ENCODE results near the gene IL1RAPL1. TPM values are rescaled to one million over a fixed set of nuclear protein-coding genes. Genes with fewer than 3 reads are reported as not detected.

IL1RAPL1 gene
- total RNA-seq, 1 experiment from 2014 or later = not detected

GRCh38 chrX:28701222-28701621 is 114.0 kb downstream of the IL1RAPL1 start:
- ChIA-PET POLR2A (no interaction called here), CTCF (interaction anchor here (0.5 to 0.6 kb wide), 2 partner anchors 72 to 257 kb away, joined by 3 read pairs; no protein-coding TSS in a partner anchor)
- Mint-ChIP-seq H3K27me3 (ENCODE audit: insufficient read depth, unreplicated experiment) (no peaks in the 10 kb centered on the region), H3K4me3 (ENCODE audit: unreplicated experiment) (no peak overlapping the region), H3K27ac (ENCODE audit: low read depth, unreplicated experiment) (no peak overlapping the region), H3K4me1 (ENCODE audit: insufficient read depth, unreplicated experiment) (no peaks in the 10 kb centered on the region), H3K9me3 (ENCODE audit: unreplicated experiment) (peaks cover 14% of the 10 kb centered on the region), H3K36me3 (ENCODE audit: insufficient read depth, unreplicated experiment) (no peaks in the 10 kb centered on the region)
- no peak for DNase-seq (ENCODE audit: unreplicated experiment)
- intact Hi-C loops (cut with micrococcal nuclease) = no loop called here
- peak; percentile 22 for TF ChIP-seq CTCF (IDR thresholded peaks at IDR 0.05; ENCODE audit: unreplicated experiment)
- no TSS peak for BruUV-seq (replicated peaks)

DNA sequence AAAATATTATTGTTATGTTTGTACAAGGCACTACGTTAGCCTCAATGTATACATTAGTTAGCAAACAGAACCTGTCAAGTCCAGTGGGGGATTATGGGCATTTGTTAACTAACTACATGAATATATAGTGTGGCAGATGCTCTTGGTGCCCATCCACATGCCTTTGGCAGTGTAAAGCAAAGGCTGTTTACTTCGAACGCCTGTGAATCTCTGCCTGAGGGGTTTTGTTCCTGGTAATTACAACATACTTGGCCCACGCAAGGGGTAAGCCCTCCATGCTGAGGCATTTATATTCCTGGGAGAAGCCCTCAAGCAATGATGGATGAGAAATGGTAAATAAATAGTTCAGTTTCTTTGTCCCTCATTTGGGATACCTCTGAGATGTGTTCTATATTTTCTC is 119.7 kb downstream of the IL1RAPL1 start:
- H3K36me3 Mint-ChIP-seq (ENCODE audit: insufficient read depth, unreplicated experiment) = no peaks in the 10 kb centered on the region
- H3K4me1 Mint-ChIP-seq (ENCODE audit: insufficient read depth, unreplicated experiment) = no peaks in the 10 kb centered on the region
- DNase-seq (ENCODE audit: unreplicated experiment) = no peak
- no peak overlapping the region for H3K4me3 Mint-ChIP-seq (ENCODE audit: unreplicated experiment)
- H3K27me3 Mint-ChIP-seq (ENCODE audit: insufficient read depth, unreplicated experiment) = no peaks in the 10 kb centered on the region
- ChIA-PET CTCF (no interaction called here), POLR2A (no interaction called here)
- H3K9me3 Mint-ChIP-seq (ENCODE audit: unreplicated experiment) = peaks cover 14% of the 10 kb centered on the region
- TF ChIP-seq CTCF (IDR thresholded peaks at IDR 0.05; ENCODE audit: unreplicated experiment) = no peak
- BruUV-seq (replicated peaks) = no TSS peak
- intact Hi-C loops (cut with micrococcal nuclease) = no loop called here
- H3K27ac Mint-ChIP-seq (ENCODE audit: low read depth, unreplicated experiment) = no peak overlapping the region

GRCh38 chrX:28709421-28709820 is 122.2 kb downstream of the IL1RAPL1 start:
- no TSS peak for BruUV-seq (replicated peaks)
- no peak overlapping the region for H3K27ac Mint-ChIP-seq (ENCODE audit: low read depth, unreplicated experiment)
- no peak for TF ChIP-seq CTCF (IDR thresholded peaks at IDR 0.05; ENCODE audit: unreplicated experiment)
- H3K27me3 Mint-ChIP-seq (ENCODE audit: insufficient read depth, unreplicated experiment) = no peaks in the 10 kb centered on the region
- no peaks in the 10 kb centered on the region for H3K4me1 Mint-ChIP-seq (ENCODE audit: insufficient read depth, unreplicated experiment)
- ChIA-PET CTCF (interaction anchor here (0.7 kb wide), 1 partner anchor 1182 kb away, joined by 3 read pairs; no protein-coding TSS in a partner anchor), POLR2A (no interaction called here)
- H3K4me3 Mint-ChIP-seq (ENCODE audit: unreplicated experiment) = no peak overlapping the region
- H3K9me3 Mint-ChIP-seq (ENCODE audit: unreplicated experiment) = peaks cover 3% of the 10 kb centered on the region
- intact Hi-C loops (cut with micrococcal nuclease) = no loop called here
- no peak for DNase-seq (ENCODE audit: unreplicated experiment)
- no peaks in the 10 kb centered on the region for H3K36me3 Mint-ChIP-seq (ENCODE audit: insufficient read depth, unreplicated experiment)

DNA sequence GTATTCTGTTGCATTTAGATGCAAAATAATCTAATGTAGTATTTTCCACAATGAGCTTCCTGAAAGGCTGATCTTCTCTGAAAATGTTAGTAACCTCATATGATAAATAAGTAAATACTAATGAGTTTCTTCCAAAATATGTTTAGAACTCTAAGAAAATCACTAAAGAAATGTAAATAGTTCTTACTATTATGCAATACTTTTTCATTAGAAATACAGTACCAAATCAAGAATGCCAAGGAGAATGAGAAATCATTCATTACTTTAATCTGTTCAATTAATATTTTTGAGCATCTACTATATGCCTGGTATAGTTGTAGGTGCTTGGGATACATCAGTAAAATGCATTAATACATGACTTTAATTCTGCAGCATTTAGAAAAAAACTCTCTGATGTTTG is 130.6 kb downstream of the IL1RAPL1 start:
- no TSS peak for BruUV-seq (replicated peaks)
- ChIA-PET POLR2A (no interaction called here), CTCF (no interaction called here)
- no peak for TF ChIP-seq CTCF (IDR thresholded peaks at IDR 0.05; ENCODE audit: unreplicated experiment)
- intact Hi-C loops (cut with micrococcal nuclease) = no loop called here
- Mint-ChIP-seq H3K4me1 (ENCODE audit: insufficient read depth, unreplicated experiment) (no peaks in the 10 kb centered on the region), H3K36me3 (ENCODE audit: insufficient read depth, unreplicated experiment) (no peaks in the 10 kb centered on the region), H3K9me3 (ENCODE audit: unreplicated experiment) (peaks cover 6% of the 10 kb centered on the region), H3K27me3 (ENCODE audit: insufficient read depth, unreplicated experiment) (no peaks in the 10 kb centered on the region), H3K27ac (ENCODE audit: low read depth, unreplicated experiment) (no peak overlapping the region), H3K4me3 (ENCODE audit: unreplicated experiment) (no peak overlapping the region)
- no peak for DNase-seq (ENCODE audit: unreplicated experiment)

All from MCF 10A (cell line).